Prostate gland (tissue), 2 donors: Measurements from ENCODE around the gene CD59. TPM values are rescaled to one million over a fixed set of nuclear protein-coding genes. Genes with fewer than 3 reads are reported as not detected.
"Not testable (repeated sequence)": the region's sequence is repeated elsewhere in the genome, so short reads cannot be mapped to it uniquely, and the experiment has no call there.

Experiments used
- DNase-seq: peaks from one replicate; pipeline ENCODE4 v3.0.0-alpha.2; 2019; ENCODE audit warnings: low spot score
- H3K27ac ChIP-seq, 2 donors: fragments of 200-600 bp; sonication (generic); 2 replicates each; pipeline ENCODE4 v1.5.1; 2017 to 2019
- H3K27me3 ChIP-seq: fragments of 200-600 bp; sonication (generic); replicated peaks from 2 replicates; pipeline ENCODE4 v1.5.1; 2019; ENCODE audit not compliant: insufficient read depth
- H3K36me3 ChIP-seq, 2 donors: fragments of 200-600 bp; sonication (generic); 1 replicate in 1 of 2; 2 replicates in 1 of 2; pipeline versions ENCODE4 v1.5.1 to v1.8.1; 2017 to 2019
- H3K4me1 ChIP-seq: fragments of 200-600 bp; sonication (generic); replicated peaks from 2 replicates; pipeline ENCODE4 v1.5.1; 2019
- H3K4me3 ChIP-seq, 2 donors: fragments of 200-600 bp; sonication (generic); 2 replicates each; pipeline ENCODE4 v1.5.1; 2017 to 2019
- H3K9me3 ChIP-seq: fragments of 200-600 bp; sonication (generic); 2 replicates; pipeline ENCODE4 v1.5.1; 2017
- CTCF ChIP-seq, 4 experiments: fragments of 200-600 bp in 2 of 4; fragments of 450-650 bp in 2 of 4; sonication (generic) in 2 of 4; IDR thresholded peaks; 1 replicate in 3 of 4; 2 replicates in 1 of 4; pipeline ENCODE4 v1.5.1; 2016 to 2019; ENCODE audit warnings: antibody characterized with exemption in 4 of 4, mild to moderate bottlenecking in 2 of 4, moderate library complexity in 2 of 4
- POLR2A ChIP-seq: fragments of 450-650 bp; IDR thresholded peaks from one replicate; pipeline ENCODE4 v1.6.1; 2016; ENCODE audit warnings: antibody characterized with exemption, mild to moderate bottlenecking
- POLR2AphosphoS5 ChIP-seq: sonication (generic); formaldehyde crosslinking; IDR thresholded peaks from one replicate; pipeline ENCODE4 v1.6.1; 2017; ENCODE audit warnings: antibody characterized with exemption
- WGBS: methylation state at CpG from one replicate; pipeline ENCODE4 v1.1.5; 2018; 5-methylcytosine and 5-hydroxymethylcytosine counted together
- intact Hi-C: fragments of 100-400 bp; cut with DNase I; formaldehyde crosslinking; loops from one replicate; pipeline ENCODE4 v1.14.2; 2022
- total RNA-seq, 2 donors: library from RNA; depleted of rRNA; stranded (reverse); fragments of >200 nt; gene quantifications; one replicate each; pipeline ENCODE4 v1.1.0, GENCODE V29; 2016

The CD59 gene
- total RNA-seq, 2 donors from 2014 or later = 205 to 274 TPM

- Histone ChIP-seq H3K9me3 (no peaks in the 10 kb centered on the region), H3K36me3 (no peaks in the 10 kb centered on the region), H3K4me3 (no peak overlapping the region), H3K27ac (no peak overlapping the region), H3K4me1 (no peaks in the 10 kb centered on the region), H3K27me3 (no peaks in the 10 kb centered on the region)
- intact Hi-C loops = loop anchor here (10.0 kb wide), 2 partner anchors 367 to 477 kb away; partner anchors contain the start of gene HIPK3
- TF ChIP-seq POLR2A (no peak), CTCF (IDR thresholded peaks at IDR 0.05) (no peak), POLR2AphosphoS5 (no peak)
- 59% methylated on average over 9 of the region's 9 CpGs for WGBS
- DNase-seq = no peak
Measured at GRCh38 chr11:33731723-33732531, 4.3 kb downstream of the CD59 start.

GRCh38 chr11:33730716-33731115 lies 5.5 kb downstream of the CD59 start:
- intact Hi-C loops = loop anchor here (10.0 kb wide), 2 partner anchors 366 to 476 kb away; partner anchors contain the start of gene HIPK3
- no peaks in the 10 kb centered on the region for H3K9me3 ChIP-seq
- TF ChIP-seq POLR2A (no peak), POLR2AphosphoS5 (no peak), CTCF (IDR thresholded peaks at IDR 0.05) (no peak)
- no peaks in the 10 kb centered on the region for H3K4me1 ChIP-seq
- no peak overlapping the region for H3K4me3 ChIP-seq
- no peaks in the 10 kb centered on the region for H3K36me3 ChIP-seq
- no peak for DNase-seq
- no peak overlapping the region for H3K27ac ChIP-seq
- WGBS = 66% methylated on average over 7 of the region's 7 CpGs
- no peaks in the 10 kb centered on the region for H3K27me3 ChIP-seq

GRCh38 chr11:33729072-33729664 lies 7.1 kb downstream of the CD59 start:
- H3K36me3 ChIP-seq, H3K27ac ChIP-seq, H3K27me3 ChIP-seq, intact Hi-C loops, H3K9me3 ChIP-seq, DNase-seq, H3K4me1 ChIP-seq, H3K4me3 ChIP-seq: not testable (repeated sequence)
- 47% methylated on average over 5 of the region's 5 CpGs for WGBS

- intact Hi-C loops, DNase-seq, H3K4me3 ChIP-seq, H3K27ac ChIP-seq, H3K36me3 ChIP-seq, H3K27me3 ChIP-seq, H3K4me1 ChIP-seq, H3K9me3 ChIP-seq: not testable (repeated sequence)
- 65% methylated on average over 1 of the region's 1 CpG for WGBS
Measured at GRCh38 chr11:33727539-33727938, 8.7 kb downstream of the CD59 start.

GRCh38 chr11:33725496-33725895 lies 10.7 kb downstream of the CD59 start:
- intact Hi-C loops = no loop called here
- Histone ChIP-seq H3K9me3 (no peaks in the 10 kb centered on the region), H3K27me3 (no peaks in the 10 kb centered on the region), H3K27ac (no peak overlapping the region), H3K4me1 (peaks cover 5% of the 10 kb centered on the region), H3K4me3 (no peak overlapping the region), H3K36me3 (no peaks in the 10 kb centered on the region)
- TF ChIP-seq POLR2A (no peak), POLR2AphosphoS5 (no peak), CTCF (IDR thresholded peaks at IDR 0.05) (no peak)
- 80% methylated on average over 5 of the region's 5 CpGs for WGBS
- DNase-seq = no peak

- H3K9me3 ChIP-seq = no peaks in the 10 kb centered on the region
- no peak for DNase-seq
- H3K36me3 ChIP-seq = no peaks in the 10 kb centered on the region
- TF ChIP-seq POLR2A = no peak
- peak; percentile 40 for TF ChIP-seq POLR2AphosphoS5
- no peak for TF ChIP-seq CTCF (IDR thresholded peaks at IDR 0.05)
- H3K27ac ChIP-seq = peak overlapping the region; percentile 15 to 52
- intact Hi-C loops = no loop called here
- WGBS = 53% methylated on average over 4 of the region's 4 CpGs
- H3K4me3 ChIP-seq = no peak overlapping the region
- H3K4me1 ChIP-seq = peaks cover 5% of the 10 kb centered on the region
- H3K27me3 ChIP-seq = no peaks in the 10 kb centered on the region
Measured at GRCh38 chr11:33724644-33725035, 11.6 kb downstream of the CD59 start.
